ENCODE data around the gene RFX4.

Gene RFX4

GRCh38 chr12:106599302-106599701, 16.5 kb downstream of the RFX4 start:
- Histone ChIP-seq H3K27ac (no peak overlapping the region), H3K4me1 (no peaks in the 10 kb centered on the region), H3K9me3 (ENCODE audit: control insufficient read depth, low read length) (no peaks in the 10 kb centered on the region), H3K4me3 (ENCODE audit: low read depth, low read length) (no peak overlapping the region), H3K27me3 (ENCODE audit: control insufficient read depth, insufficient read depth, low read length) (no peaks in the 10 kb centered on the region), H3K79me2 (no peaks in the 10 kb centered on the region), H3K4me2 (ENCODE audit: low read length) (no peak overlapping the region), H3K36me3 (ENCODE audit: control insufficient read depth, insufficient read depth, low read length) (no peaks in the 10 kb centered on the region), H2AFZ (no peak overlapping the region), H3K9ac (no peak overlapping the region)
- TF ChIP-seq CTCF (IDR thresholded peaks at IDR 0.05), result no peak

GRCh38 chr12:106600503-106600902, 17.7 kb downstream of the RFX4 start:
- TF ChIP-seq CTCF (IDR thresholded peaks at IDR 0.05), result no peak
- Histone ChIP-seq H3K9me3 (ENCODE audit: control insufficient read depth, low read length) (no peaks in the 10 kb centered on the region), H2AFZ (no peak overlapping the region), H3K27me3 (ENCODE audit: control insufficient read depth, insufficient read depth, low read length) (no peaks in the 10 kb centered on the region), H3K4me3 (ENCODE audit: low read depth, low read length) (no peak overlapping the region), H3K9ac (no peak overlapping the region), H3K36me3 (ENCODE audit: control insufficient read depth, insufficient read depth, low read length) (no peaks in the 10 kb centered on the region), H3K27ac (no peak overlapping the region), H3K4me1 (no peaks in the 10 kb centered on the region), H3K4me2 (ENCODE audit: low read length) (no peak overlapping the region), H3K79me2 (no peaks in the 10 kb centered on the region)

GRCh38 chr12:106601031-106601430, 18.2 kb downstream of the RFX4 start:
- H2AFZ ChIP-seq, result no peak overlapping the region
- no peak overlapping the region for H3K9ac ChIP-seq
- H3K4me1 ChIP-seq, result no peaks in the 10 kb centered on the region
- H3K9me3 ChIP-seq (ENCODE audit: control insufficient read depth, low read length), result no peaks in the 10 kb centered on the region
- H3K79me2 ChIP-seq, result no peaks in the 10 kb centered on the region
- H3K36me3 ChIP-seq (ENCODE audit: control insufficient read depth, insufficient read depth, low read length), result no peaks in the 10 kb centered on the region
- H3K4me3 ChIP-seq (ENCODE audit: low read depth, low read length), result no peak overlapping the region
- no peak overlapping the region for H3K27ac ChIP-seq
- no peaks in the 10 kb centered on the region for H3K27me3 ChIP-seq (ENCODE audit: control insufficient read depth, insufficient read depth, low read length)
- H3K4me2 ChIP-seq (ENCODE audit: low read length), result no peak overlapping the region
- TF ChIP-seq CTCF (IDR thresholded peaks at IDR 0.05), result no peak

- Histone ChIP-seq H3K4me1 (no peaks in the 10 kb centered on the region), H3K79me2 (no peaks in the 10 kb centered on the region), H2AFZ (no peak overlapping the region), H3K27me3 (ENCODE audit: control insufficient read depth, insufficient read depth, low read length) (no peaks in the 10 kb centered on the region), H3K9me3 (ENCODE audit: control insufficient read depth, low read length) (no peaks in the 10 kb centered on the region), H3K36me3 (ENCODE audit: control insufficient read depth, insufficient read depth, low read length) (no peaks in the 10 kb centered on the region), H3K9ac (no peak overlapping the region), H3K27ac (no peak overlapping the region), H3K4me2 (ENCODE audit: low read length) (no peak overlapping the region), H3K4me3 (ENCODE audit: low read depth, low read length) (no peak overlapping the region)
- no peak for TF ChIP-seq CTCF (IDR thresholded peaks at IDR 0.05)
Observed at GRCh38 chr12:106601496-106601895, 18.7 kb downstream of the RFX4 start.

- Histone ChIP-seq H3K9ac (no peak overlapping the region), H3K4me3 (ENCODE audit: low read depth, low read length) (no peak overlapping the region), H3K4me1 (no peaks in the 10 kb centered on the region), H3K27me3 (ENCODE audit: control insufficient read depth, insufficient read depth, low read length) (no peaks in the 10 kb centered on the region), H3K79me2 (no peaks in the 10 kb centered on the region), H3K36me3 (ENCODE audit: control insufficient read depth, insufficient read depth, low read length) (no peaks in the 10 kb centered on the region), H3K9me3 (ENCODE audit: control insufficient read depth, low read length) (no peaks in the 10 kb centered on the region), H3K27ac (no peak overlapping the region), H2AFZ (no peak overlapping the region), H3K4me2 (ENCODE audit: low read length) (no peak overlapping the region)
- TF ChIP-seq CTCF (IDR thresholded peaks at IDR 0.05), result no peak
Observed at GRCh38 chr12:106602076-106602475, 19.3 kb downstream of the RFX4 start.
